ENCODE results near the gene BDKRB2. TPM values are rescaled to one million over a fixed set of nuclear protein-coding genes. Genes with fewer than 3 reads are reported as not detected.

Gene BDKRB2
- total and polyA plus RNA-seq, 2 donors (not counting 1 experiment from before 2014, with no cell fraction given): not detected

GRCh38 chr14:96274543-96274942 lies 69.9 kb downstream of the BDKRB2 start:
- no peak overlapping the region for H3K27ac Mint-ChIP-seq
- peaks cover 1 to 12% (median 11%) of the 10 kb centered on the region in 3 donors for H3K9me3 ChIP-seq (ENCODE audit: control extremely low read depth in 1 of 3, control insufficient read depth in 2 of 3, insufficient read depth in 1 of 3, low read length in 2 of 3)
- no peak overlapping the region for H2AFZ ChIP-seq (ENCODE audit: insufficient read depth, low read depth, low read length, poor library complexity, severe bottlenecking)
- H3K79me2 ChIP-seq (ENCODE audit: control insufficient read depth, insufficient read depth, low read length): no peaks in the 10 kb centered on the region
- H3K4me1 Mint-ChIP-seq: no peaks in the 10 kb centered on the region
- DNase-seq (no peak), ATAC-seq (ENCODE audit: low read depth) (no peak)
- no peak overlapping the region for H3K27ac ChIP-seq (ENCODE audit: low read length in 2 of 2)
- H3K4me2 ChIP-seq (replicated peaks; ENCODE audit: low read depth, low read length, poor library complexity, severe bottlenecking): no peak overlapping the region
- TF ChIP-seq CTCF (IDR thresholded peaks at IDR 0.05): no peak
- TF ChIP-seq EZH2 (IDR thresholded peaks at IDR 0.05; ENCODE audit: borderline replicate concordance, insufficient read depth, low read depth, low read length, poor library complexity, severe bottlenecking): no peak
- no peaks in the 10 kb centered on the region for H3K27me3 Mint-ChIP-seq
- H3K27me3 ChIP-seq (replicated peaks in 1 of 4; ENCODE audit: control extremely low read depth in 1 of 4, control insufficient read depth in 3 of 4, insufficient read depth in 4 of 4, low read length in 3 of 4): no peaks in the 10 kb centered on the region
- intact Hi-C loops (cut with micrococcal nuclease): loop anchor here (2.0 kb wide), 1 partner anchor 280 kb away; no protein-coding TSS in a partner anchor
- H3K4me3 ChIP-seq (ENCODE audit: control extremely low read depth in 1 of 5, extremely low read depth in 1 of 5, insufficient read depth in 1 of 5, low read depth in 2 of 5, low read length in 4 of 5): no peak overlapping the region
- no peaks in the 10 kb centered on the region for H4K20me1 ChIP-seq (ENCODE audit: control insufficient read depth, insufficient read depth, low read length, poor library complexity, severe bottlenecking)
- peaks cover 8% of the 10 kb centered on the region for H3K9me3 Mint-ChIP-seq (ENCODE audit: insufficient read depth)
- ChIA-PET POLR2A (no interaction called here), CTCF (interaction anchor here (1.4 to 1.8 kb wide), 3 partner anchors 11 to 276 kb away, joined by 3 to 9 read pairs (median 7); no protein-coding TSS in a partner anchor)
- no peaks in the 10 kb centered on the region for H3K36me3 ChIP-seq (replicated peaks in 1 of 2; ENCODE audit: control extremely low read depth in 1 of 2, control insufficient read depth in 1 of 2, extremely low read depth in 1 of 2, insufficient read depth in 2 of 2, low read length in 1 of 2)
- H3K9ac ChIP-seq (ENCODE audit: low read length): no peak overlapping the region
- 98% methylated on average over 5 of the region's 6 CpGs for WGBS (ENCODE audit: insufficient coverage)
- H3K4me3 Mint-ChIP-seq: no peak overlapping the region
- no peaks in the 10 kb centered on the region for H3K4me1 ChIP-seq (ENCODE audit: control insufficient read depth in 2 of 2, insufficient read depth in 2 of 2, low read length in 2 of 2)

GRCh38 chr14:96275177-96276112 lies 70.8 kb downstream of the BDKRB2 start:
- ChIA-PET POLR2A (no interaction called here), CTCF (interaction anchor here (1.4 to 2.1 kb wide), 4 partner anchors 12 to 713 kb away, joined by 3 to 9 read pairs (median 6); no protein-coding TSS in a partner anchor)
- WGBS (ENCODE audit: insufficient coverage): 19% methylated on average over 11 of the region's 17 CpGs
- Histone ChIP-seq H3K36me3 (replicated peaks in 1 of 2; ENCODE audit: control extremely low read depth in 1 of 2, control insufficient read depth in 1 of 2, extremely low read depth in 1 of 2, insufficient read depth in 2 of 2, low read length in 1 of 2) (no peaks in the 10 kb centered on the region), H3K79me2 (ENCODE audit: control insufficient read depth, insufficient read depth, low read length) (no peaks in the 10 kb centered on the region), H3K27me3 (replicated peaks in 1 of 4; ENCODE audit: control extremely low read depth in 1 of 4, control insufficient read depth in 3 of 4, insufficient read depth in 4 of 4, low read length in 3 of 4) (no peaks in the 10 kb centered on the region), H4K20me1 (ENCODE audit: control insufficient read depth, insufficient read depth, low read length, poor library complexity, severe bottlenecking) (no peaks in the 10 kb centered on the region), H3K4me1 (ENCODE audit: control insufficient read depth in 2 of 2, insufficient read depth in 2 of 2, low read length in 2 of 2) (no peaks in the 10 kb centered on the region), H3K4me2 (replicated peaks; ENCODE audit: low read depth, low read length, poor library complexity, severe bottlenecking) (no peak overlapping the region), H3K4me3 (ENCODE audit: control extremely low read depth in 1 of 5, extremely low read depth in 1 of 5, insufficient read depth in 1 of 5, low read depth in 2 of 5, low read length in 4 of 5) (no peak overlapping the region), H2AFZ (ENCODE audit: insufficient read depth, low read depth, low read length, poor library complexity, severe bottlenecking) (no peak overlapping the region), H3K27ac (ENCODE audit: low read length in 2 of 2) (no peak overlapping the region), H3K9me3 (ENCODE audit: control extremely low read depth in 1 of 3, control insufficient read depth in 2 of 3, insufficient read depth in 1 of 3, low read length in 2 of 3) (peaks cover 1 to 12% (median 11%) of the 10 kb centered on the region in 3 donors), H3K9ac (ENCODE audit: low read length) (no peak overlapping the region)
- Mint-ChIP-seq H3K27ac (no peak overlapping the region), H3K27me3 (no peaks in the 10 kb centered on the region), H3K9me3 (ENCODE audit: insufficient read depth) (peaks cover 8% of the 10 kb centered on the region), H3K4me1 (no peaks in the 10 kb centered on the region), H3K4me3 (no peak overlapping the region)
- intact Hi-C loops (cut with micrococcal nuclease): loop anchor here (2.0 kb wide), 1 partner anchor 281 kb away; no protein-coding TSS in a partner anchor
- ATAC-seq (ENCODE audit: low read depth): peak; percentile 33
- DNase-seq: peak; percentile 63
- TF ChIP-seq CTCF (IDR thresholded peaks at IDR 0.05): peak; percentile 75
- TF ChIP-seq EZH2 (IDR thresholded peaks at IDR 0.05; ENCODE audit: borderline replicate concordance, insufficient read depth, low read depth, low read length, poor library complexity, severe bottlenecking): no peak

All from B cell (primary cell).